Activated gamma-delta T cell treated with anti-CD3 and anti-CD28 coated beads, Interleukin-2, amount 50 U/mL, for 16 hours (primary cell): Measurements from ENCODE around the gene TFF3.

Experiments
- DNase-seq: peaks from one replicate; pipeline ENCODE4 v3.0.0-alpha.2; 2020; ENCODE audit warnings: low read depth

The TFF3 gene

DNA sequence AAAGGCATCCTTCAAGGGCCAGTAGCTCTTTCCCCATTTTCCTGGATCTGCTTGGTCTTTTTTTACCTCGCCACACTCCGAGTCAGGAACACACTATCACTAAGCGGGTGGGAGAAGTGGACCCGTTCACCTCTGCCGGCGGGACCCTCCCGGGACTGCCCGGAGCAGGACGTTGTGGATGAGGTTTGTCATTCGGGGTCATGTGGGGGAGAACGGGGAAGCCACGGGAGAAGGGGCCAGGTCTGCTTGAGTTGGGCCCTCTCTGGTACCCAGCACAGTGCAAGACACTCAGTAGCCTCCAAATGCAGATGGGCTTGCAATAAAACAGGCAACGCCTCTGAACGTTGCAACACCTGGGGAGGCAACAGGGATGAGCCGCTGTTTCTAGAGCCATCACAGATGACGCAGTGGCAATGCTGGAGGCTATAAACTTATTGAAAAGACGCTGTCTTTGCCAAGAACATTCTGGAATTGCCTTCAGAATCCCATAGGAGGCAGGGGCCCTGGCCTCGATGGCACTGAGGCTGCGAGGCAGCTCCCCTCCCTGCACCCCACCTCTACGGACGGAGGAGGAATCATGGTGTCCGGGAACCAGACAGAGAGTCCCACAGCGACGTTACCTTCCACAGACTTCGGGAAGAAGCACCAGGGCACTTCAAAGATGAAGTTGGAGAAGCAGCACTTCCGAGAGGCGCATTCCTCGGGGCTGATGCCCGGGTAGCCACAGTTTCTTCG is 31.8 kb upstream of the TFF3 start:
- DNase-seq, result no peak

DNA sequence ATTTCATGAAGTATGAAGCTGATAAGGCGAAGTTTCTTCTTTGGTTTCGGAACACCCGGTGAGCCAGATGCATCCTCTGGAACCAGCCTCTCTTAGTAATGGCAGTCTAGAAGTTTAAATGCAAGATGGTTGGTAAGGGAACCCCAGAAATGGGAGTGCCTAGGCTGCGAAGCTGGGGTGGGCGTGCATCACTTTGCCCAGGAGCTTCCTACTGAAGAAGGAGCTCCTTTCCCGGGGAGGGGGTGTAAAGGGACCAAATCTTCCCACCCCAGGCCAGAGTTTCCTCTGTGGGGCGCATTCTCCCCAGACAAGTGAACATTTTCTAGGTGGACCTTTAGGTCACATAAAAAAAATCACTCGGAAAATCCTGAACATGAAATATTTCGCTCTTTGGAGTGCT is 31.2 kb upstream of the TFF3 start:
- no peak for DNase-seq

DNA sequence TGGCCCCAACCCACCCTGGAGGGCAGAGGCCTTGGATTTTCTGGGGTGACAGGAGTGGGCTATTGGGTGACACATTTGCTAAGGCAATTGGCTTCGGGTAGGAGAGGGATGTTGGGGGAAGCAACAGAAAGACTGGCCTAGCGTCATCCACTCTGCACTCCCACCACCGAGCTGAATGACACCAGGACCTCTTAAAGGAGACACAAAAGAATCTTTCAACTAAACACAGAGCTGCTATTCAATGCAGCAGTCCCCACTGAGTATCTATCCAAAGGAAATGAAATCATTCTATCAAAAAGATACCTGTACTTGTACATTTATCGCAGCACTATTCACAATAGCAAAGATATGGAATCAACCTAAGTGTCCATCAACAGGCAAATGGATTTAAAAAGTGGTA is 29.4 kb upstream of the TFF3 start:
- no peak for DNase-seq

DNA sequence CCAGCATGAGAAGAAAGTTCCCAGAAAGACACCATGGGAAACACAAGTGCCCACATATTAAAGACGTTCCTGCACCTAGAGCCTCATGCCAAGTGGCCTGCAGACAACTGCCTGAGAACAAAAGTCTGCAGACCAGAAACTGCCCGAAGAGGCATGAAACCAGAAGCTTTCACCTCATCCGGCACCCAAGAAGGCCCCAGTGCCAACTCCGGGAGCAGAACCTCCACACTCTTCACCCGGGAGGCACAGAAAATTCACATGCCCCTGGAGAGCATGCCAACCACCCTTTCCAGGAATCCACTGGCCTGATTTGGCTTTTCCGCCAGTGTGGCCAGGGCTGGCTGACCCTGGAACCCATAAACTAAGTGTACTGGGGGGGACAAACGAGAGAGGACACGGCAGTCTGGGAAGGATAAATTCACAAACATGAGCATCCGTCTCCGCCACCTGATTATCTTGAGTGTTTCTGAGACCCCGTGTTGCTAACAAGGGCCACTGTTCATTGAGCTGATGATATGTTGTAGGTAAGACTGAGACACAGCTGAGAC is 28.8 kb upstream of the TFF3 start:
- no peak for DNase-seq

DNA sequence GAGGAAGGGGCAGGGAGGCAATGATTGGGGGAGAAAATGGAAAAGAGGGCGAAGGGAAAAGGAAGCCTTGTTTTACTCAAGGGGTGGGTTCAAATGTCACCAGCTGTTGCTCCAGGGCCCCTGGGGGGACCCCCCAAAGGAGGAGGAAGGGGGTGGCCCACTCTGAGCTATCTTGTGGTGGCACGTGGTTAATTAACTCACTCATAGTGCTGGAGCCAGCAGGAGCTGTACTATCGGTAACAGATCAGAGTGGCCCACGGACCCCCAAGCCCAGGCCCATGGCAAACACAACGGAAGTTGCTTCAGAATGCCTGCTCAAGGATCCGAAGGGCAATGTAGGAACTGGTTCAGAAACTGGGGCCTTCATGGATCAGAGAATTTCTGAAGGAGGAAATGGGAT is 28.3 kb upstream of the TFF3 start:
- DNase-seq, result no peak

DNA sequence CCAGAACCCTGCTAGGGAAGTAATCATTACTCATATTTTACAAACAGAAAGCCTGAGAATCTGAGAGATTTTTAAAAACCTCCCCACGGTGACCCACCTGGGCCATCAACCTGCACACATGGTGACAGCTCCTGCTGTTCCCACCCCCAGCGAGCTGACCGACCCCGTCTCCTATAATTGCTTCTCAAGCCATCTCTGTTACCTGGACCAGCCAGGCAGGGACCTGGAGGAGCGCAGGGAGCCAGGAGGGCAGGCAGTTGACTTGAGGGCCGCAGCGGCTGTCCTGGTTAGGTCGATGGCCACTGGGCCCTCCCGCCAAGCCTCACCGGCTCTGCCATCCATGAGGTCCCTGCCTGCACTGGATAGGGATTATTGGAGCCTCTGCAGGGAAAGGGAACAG is 27.9 kb upstream of the TFF3 start:
- no peak for DNase-seq

DNA sequence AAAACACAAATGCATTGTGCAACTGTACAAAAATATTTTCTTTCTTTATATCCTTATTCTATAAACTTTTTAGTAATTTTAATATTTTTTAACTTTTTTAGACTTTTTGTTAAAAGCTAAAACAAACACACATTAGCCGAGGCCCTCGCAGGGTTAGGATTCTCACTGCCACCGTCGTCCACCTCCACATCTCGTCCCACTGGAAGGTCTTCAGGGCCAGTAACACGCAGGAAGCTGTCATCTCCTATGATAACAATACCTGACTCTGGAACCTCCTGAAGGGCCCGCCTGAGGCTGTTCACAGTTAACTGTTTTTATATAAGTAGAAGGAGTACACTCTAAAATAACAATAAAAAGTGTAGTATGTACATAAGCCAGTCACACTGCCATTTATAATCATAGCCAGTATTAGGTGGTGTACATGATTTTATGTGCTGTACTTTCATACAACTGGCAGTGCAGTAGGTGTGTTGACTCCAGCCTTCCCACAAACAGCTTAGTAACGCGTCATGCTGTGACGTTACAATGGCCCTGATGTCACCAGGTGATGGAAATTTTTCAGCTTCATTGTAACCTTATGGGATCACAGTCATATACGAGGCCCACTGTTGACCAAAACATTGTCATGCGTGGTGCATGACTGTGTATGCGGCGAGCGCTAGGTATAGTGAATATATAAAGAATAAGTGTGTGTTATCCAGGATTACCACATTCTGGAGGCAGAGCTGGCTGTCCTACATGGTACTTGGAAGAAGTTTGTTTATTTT is 26.8 kb upstream of the TFF3 start:
- no peak for DNase-seq

DNA sequence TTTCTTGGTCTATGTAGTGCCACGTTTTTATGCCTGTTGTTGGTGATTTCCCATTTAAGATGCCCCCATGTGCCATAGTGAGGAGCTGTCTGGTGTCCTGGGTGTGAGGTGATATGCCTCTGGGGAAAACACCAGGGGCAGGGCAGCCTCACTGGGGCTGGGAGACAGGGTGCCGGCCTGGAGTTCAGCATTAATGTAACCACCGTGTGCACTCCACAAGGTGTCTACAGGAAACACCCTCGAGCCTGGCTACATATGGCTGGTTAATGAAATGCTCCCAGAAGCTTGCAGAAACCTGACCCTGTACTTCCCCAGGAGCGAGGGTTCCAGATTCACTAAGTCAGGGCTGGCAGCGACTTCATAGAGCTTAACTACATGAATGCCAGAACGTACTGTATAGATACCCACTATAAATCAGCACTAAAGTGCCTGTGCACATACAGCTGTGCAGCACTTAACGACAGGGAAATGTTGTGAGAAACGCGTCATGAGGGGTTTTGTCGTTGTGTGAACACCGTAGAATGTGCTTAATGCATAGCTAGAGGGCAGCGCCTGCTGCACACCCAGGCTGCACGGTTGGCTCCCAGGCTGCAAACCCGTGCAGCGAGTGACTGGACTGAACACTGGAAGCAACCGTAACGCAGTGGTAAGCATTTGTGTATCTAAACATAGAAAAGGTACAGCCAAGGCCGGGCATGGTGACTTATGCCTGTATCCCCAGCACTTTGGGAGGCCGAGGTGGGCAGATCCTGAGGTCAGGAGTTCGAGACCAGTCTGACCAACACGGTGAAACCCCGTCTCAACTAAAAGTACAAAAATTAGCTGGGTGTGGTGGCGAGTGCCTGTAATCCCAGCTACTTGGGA is 25.2 kb upstream of the TFF3 start:
- DNase-seq, result no peak

DNA sequence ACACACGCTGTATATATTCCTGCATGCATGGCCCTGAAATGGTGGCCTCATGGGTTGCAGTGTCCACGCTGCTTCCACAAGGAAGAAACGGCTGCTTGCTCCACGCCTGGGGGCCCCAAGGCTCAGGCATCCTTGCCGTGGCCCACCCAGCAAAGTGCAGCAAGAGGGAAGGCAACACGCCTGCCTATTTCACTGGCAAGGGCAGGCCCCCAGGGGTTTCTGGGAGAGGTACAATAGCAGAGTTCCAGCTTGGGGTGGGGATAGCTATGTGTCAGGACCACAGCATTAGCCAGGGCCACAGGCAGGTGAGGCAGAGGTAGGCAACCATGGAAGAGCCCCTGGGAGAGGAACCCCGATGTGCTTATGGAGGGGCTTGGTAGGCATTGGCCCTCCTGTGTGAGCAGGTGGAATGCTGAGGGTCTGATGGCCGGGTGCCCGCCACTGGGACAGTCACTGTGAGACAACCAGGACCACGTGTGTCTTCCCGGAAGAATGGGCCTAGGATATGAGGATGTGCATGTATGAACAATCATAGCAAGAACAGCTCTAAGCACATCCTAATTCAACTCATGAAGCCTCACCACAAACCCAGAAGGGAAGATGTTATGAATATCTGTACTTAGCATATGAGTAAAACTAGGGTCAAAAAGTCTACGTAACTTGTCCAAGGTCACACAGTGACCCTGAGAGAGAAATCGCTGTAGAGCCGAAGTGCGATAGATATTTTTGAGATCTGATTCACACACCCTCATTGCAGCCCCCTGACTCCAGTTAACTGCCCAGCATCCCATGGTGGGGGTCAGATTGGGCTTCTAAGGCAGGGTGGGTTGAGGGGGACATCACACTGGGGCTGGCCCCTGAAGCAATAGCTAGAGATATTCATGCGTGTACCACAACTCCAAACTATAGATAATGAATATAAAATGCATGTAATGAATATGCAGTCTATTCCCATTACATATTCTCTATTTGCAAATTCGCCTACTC is 23.8 kb upstream of the TFF3 start:
- DNase-seq, result no peak

DNA sequence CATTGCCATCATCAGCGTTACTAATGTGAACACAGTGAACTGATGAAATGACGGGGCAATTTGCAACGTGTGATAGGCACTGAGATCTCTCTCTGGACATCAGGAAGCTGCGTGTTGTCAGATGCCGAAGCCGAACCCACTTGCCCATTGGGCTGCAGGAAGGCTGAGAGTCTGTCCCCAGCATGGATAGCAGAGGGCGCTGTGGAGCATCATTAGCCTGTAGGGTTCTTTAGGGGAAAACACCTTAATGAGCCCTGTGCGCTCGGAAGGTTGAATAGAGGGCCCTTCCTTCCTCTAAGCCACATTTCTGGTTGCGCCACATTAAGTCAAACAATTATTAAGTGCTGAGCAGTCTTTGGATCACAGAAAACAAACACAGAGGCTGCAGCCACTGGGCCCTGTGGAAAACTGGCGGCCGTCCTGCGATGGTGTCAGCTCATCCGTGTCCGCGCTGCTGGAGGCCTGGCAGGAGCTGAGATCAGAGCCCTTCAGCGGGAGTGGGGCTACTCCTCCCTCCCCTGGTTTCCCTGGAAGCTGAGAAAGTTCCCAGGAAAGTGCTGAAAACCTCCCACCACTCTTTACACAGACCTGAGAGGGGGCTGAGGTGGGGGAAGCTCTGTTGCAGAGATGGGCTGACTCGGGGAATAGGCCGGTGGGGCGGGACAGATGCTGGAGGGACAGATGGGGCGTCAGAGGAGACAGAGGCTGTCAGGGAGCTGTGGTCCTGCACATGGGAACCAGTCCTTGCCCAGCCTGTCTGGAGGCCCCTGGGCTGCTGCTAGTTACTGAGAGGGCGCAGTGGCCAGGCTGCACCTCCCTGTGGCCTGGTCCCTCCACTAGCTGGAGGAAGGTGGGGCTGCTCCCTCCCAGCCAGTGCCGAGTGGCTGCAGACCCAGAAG is 22.9 kb upstream of the TFF3 start:
- DNase-seq, result peak; percentile 63

DNA sequence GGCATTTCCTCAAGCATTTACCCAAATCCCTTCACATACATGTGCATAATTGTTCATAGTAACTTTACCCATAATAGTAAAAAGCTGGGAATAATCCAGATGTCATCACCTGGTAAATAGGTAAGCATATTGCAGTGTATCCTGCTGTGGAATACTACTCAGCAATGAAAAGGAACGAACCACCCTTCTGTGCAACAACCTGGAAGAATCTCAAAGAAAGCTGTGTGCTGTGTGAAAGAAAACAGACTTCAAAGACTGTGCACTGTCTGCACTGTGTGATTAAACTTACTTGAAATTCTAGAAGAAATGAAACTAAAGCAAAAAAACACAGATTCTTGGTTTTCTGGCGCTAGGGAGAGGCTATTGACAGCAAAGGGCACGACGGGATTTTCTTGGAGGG is 22.1 kb upstream of the TFF3 start:
- no peak for DNase-seq

DNA sequence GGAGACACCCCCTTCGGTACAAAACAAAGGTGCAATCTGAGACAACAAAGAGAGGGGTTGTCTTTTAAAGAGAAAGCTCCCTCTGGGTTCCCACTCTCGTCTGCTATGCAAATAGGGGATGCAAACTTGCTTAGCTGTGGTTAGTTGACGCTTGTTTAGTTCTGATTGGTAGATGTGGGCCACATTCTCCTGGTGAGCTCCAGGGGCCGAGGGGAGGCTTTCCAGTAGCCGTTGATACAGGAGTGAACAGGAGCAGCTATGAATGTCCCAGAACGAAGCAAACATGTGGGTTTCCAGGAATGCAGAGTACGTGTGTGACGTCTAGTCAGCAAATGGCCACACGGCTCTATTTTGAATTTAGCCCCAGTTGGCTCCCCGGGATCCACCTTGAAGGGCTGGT is 20.8 kb upstream of the TFF3 start:
- no peak for DNase-seq

DNA sequence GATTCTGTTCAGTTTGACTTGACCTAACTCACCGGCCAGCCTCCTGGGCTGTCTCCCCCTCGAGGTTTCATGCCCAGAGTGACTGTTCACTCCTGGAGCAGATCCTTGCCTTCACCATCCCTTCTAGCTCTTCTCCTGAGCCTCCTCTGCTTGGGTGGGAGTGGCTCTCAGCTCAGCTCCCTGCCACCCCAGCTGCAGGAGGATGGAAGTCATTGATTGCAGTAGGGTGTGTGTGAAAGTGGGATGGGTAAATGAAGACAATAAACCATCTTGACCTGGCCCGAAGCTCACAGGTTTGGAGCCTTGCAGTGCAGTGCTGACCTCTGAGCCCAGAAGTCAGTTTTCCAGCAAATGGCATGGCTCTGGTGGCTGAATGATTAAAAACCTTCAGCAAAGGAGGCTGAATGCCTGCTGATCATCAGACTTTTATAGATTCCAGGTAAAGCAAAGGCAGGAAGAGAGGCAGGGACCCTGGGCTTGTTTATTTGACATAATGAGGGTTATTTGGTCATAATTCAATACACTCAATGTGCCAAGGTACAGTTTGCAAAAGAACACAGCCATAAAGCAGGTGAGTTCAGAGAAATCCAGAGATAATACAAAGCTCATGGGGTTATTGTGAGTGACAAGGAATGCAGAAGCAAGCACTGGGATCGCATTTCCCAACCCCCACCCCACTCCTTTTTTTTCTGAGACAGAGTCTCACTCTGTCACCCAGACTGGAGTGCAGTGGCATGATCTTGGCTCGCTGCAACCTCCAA is 17.5 kb upstream of the TFF3 start:
- no peak for DNase-seq

DNA sequence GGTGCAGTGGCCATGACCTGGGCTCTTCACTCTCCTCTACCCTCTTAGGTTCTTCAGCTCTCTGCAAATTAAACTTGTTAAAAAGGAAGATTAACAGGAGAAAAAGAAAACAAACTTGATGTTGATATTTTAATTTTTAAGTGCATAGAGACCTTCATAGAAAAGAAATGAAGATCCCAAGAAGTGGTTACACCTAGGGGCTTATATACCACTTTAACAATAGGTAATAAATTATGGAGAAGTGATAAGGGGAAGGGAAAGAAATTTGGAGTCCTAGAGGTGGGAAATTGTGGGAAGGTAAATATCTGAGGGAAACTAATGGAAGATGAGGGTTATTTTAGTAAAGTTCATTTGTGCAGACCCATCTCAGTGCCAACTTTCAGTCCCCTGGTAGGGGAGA is 16.5 kb upstream of the TFF3 start:
- no peak for DNase-seq

DNA sequence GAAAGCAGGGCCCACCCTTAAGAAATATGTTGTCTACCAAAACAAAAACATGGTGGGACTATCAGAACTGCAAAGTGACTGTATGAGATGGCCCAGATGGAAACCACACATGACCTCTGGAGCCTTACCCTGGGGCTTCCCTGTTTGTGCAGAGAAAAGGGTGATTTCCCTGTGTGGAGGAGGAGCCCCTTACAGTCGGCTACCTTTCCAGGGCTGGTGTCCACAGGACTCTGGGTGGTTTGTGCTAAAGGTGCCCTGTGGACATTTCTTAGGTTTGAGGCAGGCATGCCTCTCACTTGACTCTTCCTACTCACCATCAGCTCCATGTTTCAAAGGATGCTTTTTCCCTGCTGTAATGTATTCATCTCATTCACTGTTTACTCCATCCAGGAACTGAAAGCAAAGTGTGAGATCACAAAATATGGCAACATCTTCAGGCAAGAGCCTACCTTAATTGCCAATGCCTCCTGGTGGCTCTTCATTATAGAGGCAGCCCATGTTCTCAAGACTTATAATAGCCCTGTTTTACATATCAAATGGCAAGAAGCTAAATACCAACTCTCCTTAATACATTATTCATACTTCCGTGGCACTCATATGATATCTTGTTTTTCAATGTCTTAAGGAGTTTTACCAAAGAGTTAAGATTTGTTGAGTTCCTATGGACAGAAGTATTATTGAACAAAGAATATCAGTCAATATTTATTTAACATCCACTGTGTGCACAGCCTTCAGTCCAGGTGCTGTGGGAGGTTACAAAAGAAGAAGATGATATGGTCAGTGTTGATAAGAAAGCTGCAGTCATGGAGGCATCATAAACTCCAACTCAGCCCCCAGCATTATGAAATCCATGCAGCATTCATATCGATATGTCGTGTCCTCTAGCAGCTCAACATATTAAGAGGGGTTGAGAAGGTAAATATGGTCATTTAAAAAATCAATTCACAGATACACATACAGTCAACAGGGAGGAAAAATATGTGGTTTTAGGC is 15.5 kb upstream of the TFF3 start:
- DNase-seq, result no peak

DNA sequence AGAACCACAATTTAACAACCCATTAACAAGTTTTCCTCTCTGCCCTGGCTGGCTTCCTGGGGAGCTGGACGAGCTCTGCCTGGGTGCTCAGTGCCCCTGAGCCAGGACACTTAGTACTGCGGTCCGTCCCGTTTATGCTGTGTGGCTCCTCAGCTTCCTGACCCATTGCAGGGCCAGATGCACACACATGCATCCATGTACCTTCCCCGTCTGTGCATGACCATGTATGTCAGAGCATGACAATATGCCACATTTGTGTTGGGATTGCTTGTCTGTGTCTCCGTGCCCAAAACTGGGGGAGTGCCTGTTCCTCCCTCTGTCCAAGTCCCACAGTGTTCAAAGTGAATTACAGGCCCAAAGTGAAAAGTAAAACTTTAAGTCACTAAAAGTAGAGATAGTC is 9.7 kb upstream of the TFF3 start:
- DNase-seq, result no peak

DNA sequence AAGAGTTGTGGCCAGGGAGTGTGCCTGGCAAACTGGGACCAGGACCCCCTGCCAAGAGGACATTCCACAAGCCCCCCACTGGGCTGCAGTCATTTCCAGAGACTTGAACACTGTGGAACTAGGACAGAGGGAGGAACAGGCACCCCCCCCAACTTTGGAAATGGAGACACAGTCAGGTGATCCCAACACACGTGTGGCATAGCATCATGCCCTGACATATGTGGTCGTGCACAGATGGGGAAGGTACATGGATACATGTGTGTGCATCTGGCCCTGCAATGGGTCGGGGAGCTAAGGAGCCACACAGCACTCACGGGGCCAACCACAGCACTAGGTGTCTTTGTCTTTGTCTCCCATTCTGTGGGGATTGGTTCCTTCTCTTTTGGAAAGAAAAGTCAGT is 6.6 kb upstream of the TFF3 start:
- no peak for DNase-seq

DNA sequence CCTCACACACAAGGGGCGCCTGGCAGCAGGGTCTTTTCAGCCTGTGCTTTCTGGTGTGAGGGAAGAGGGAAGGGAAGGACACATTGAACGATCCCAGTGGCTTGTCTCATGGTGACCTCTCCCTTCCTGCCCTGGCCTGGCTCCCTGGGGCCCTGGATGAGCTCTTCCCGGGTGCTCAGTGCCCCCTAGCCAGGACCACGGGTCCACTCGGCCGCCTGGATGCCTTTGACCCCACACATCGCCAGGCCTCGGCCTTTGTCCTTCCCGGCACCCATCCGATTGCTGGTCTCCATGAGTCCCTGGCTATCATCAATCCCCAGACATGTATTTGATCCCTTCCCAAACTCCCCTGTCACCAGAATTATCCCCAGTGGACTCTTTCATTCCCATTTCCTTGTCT is 6.0 kb upstream of the TFF3 start:
- DNase-seq, result no peak
